Measurements from ENCODE around the gene COX20. TPM values are rescaled to one million over a fixed set of nuclear protein-coding genes. Genes with fewer than 3 reads are reported as not detected.
A peak's percentile ranks its signal among the peaks of the same experiment; 100 is the strongest.

COX20 gene
- total RNA-seq, 2 experiments from 2014 or later: 41.2 to 50.7 TPM

DNA sequence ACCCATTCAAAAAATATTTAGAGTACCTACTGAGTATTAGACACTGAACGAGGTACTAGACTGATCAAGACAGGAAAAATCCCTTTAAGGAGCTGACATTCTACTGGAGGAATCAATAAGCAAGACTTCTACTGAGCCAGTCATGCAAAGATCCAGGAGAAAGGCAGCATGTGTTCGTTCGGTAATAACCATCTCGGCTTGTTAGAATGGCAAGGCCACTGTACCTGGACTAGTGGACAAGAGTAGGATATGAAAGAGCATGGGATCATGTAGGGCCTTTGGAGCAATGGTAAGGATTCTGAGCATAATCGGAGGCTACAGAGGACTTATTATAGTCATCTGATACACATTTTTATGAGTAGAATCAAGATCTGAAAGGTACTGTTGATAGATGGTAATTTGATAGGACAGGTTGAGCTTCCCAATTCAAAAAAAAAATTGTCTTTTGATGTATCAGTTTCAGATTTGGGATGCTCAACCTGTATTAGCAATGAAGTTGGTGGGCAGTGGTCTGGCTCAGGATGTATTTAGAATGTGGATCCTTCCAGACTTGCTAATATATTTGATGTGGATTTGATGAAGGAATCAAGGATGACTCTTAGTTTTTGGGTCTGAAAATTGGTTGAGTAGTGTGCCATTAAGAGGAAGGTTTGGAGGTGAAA lies 2.3 kb downstream of the COX20 start:
- H3K36me3 Mint-ChIP-seq: peaks cover 55% of the 10 kb centered on the region
- no peak for DNase-seq
- H3K4me1 Mint-ChIP-seq: peaks cover 58% of the 10 kb centered on the region
- peak overlapping the region; percentile 99 for H3K27ac Mint-ChIP-seq
- peak overlapping the region; percentile 96 for H3K4me3 Mint-ChIP-seq
- no peaks in the 10 kb centered on the region for H3K9me3 Mint-ChIP-seq
- H3K27me3 Mint-ChIP-seq: no peaks in the 10 kb centered on the region

DNA sequence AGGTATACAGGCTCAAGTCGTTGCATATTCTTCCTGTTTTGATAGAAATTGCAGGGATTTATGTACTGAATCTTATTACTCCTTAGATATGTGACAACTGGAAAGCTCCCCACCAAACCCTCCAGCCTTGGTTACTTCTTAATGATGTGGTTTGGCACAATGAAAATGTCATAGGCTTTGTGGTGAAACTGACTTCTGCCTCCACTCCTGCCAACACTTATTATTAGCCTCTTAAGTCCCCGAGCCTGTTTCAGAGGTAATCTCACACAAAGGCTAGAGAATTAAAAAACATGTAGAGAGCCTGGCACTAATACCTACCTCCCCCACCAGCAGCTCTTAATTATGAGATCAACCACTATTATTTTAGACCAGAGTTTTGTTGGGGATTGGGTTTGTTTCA lies 4.2 kb downstream of the COX20 start:
- Mint-ChIP-seq H3K27me3 (no peaks in the 10 kb centered on the region), H3K4me3 (no peak overlapping the region), H3K9me3 (no peaks in the 10 kb centered on the region), H3K4me1 (peaks cover 65% of the 10 kb centered on the region), H3K36me3 (peaks cover 63% of the 10 kb centered on the region), H3K27ac (peak overlapping the region; percentile 46)
- no peak for DNase-seq

DNA sequence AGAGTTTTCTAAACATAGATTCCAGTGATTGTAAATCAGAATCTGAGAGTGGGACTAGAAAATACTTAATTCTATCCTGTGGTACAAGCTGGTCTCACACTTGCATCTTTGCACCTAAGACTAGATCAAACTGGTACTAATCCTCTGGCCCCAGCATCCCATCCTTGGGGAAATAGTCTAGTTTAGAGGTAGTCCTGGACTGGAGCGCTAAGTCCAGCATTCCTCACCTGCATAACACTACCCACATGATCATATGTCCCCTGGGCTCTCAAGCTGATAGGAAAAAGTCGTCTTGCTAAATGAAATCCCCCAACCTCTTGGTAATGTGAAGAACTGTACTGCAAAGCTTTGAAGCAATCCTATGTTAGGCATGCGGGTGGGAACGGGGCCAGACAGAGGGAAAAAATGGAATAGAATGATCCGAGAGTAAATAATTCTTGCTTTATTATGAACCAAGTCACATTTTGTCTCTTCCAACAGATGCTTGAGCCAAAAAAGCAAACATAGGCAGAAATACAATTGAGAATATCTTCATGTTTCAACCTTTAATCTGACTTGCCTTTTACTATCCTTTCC lies 4.8 kb downstream of the COX20 start:
- Mint-ChIP-seq H3K27me3 (no peaks in the 10 kb centered on the region), H3K4me3 (no peak overlapping the region), H3K36me3 (peaks cover 65% of the 10 kb centered on the region)

DNA sequence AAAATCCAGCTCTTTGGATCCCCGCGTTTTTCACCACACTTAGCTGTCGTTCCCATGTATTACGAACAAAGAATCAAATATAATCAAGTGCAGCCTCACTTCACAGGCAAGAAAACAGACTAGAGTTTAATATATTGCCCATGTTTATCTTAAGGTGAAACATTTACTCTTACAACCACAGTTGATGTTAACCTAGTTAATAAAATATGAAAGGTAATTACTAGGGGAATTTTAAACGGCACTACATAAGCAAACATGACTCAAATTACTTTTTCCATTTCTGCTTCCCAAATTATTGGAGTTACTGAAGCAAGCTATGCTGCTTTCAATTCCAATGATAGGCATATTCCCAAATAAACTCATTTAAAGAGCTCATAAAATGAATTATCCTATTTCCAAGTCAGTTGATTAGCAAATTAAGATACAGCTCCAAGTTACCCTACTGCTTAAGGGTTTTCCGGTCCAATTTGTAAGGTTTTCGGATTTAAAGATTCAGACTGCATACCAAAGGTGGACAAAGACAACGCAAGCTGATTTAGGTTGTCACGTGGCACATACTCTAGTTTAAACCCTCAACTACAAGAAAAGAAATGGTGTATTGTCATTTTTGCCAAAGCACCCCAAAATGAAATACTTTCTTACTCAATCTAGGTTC lies 5.9 kb downstream of the COX20 start:
- peak overlapping the region; percentile 46 for H3K27ac Mint-ChIP-seq
- peaks cover 60% of the 10 kb centered on the region for H3K36me3 Mint-ChIP-seq
- H3K9me3 Mint-ChIP-seq: no peaks in the 10 kb centered on the region
- H3K4me1 Mint-ChIP-seq: peaks cover 75% of the 10 kb centered on the region
- H3K27me3 Mint-ChIP-seq: no peaks in the 10 kb centered on the region
- no peak overlapping the region for H3K4me3 Mint-ChIP-seq
- DNase-seq: no peak

More for the DNA sequence above, 4.8 kb downstream of the COX20 start:
- Mint-ChIP-seq H3K9me3 (no peaks in the 10 kb centered on the region), H3K27ac (peak overlapping the region; percentile 30), H3K4me1 (peaks cover 67% of the 10 kb centered on the region)
- no peak for DNase-seq

DNA sequence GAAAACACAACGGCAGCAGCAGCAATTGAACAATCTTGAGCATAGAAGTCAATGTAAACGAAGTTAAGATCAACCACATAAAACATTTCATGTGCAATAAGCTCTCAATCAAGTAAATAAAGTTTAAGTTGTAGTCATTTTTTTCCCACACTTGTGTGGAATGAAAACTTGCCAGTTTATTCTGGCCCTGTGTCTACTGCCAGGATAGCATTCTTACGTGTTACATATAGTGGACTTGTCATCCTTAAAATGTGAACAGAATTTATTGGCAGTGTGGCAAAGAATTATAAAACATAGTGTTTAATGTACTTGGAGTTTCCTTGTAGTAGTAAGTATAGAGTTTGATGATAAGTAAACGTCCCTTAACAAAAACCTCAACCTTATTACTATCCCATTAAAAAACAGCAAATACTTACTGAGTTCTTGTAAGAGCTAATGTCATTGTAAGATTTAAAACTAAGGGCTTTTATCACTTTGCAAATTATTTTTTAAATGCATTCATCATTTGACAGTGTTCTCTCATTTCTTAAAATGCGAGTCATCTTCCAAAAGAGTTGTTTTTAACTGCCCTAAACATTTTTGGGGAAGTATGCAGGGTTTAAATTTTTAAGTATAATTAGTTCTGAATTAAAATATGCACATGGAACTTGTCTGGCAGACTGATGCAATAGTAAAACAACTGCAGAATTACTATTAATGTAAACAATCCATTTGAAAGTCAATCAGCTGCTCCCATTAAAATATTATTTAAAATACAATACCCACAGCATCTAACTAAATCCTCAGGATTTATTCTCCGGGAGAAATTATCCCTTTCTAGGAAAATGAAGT lies 7.9 kb downstream of the COX20 start:
- Mint-ChIP-seq H3K27me3 (no peaks in the 10 kb centered on the region), H3K36me3 (peaks cover 51% of the 10 kb centered on the region), H3K9me3 (no peaks in the 10 kb centered on the region), H3K27ac (peak overlapping the region; percentile 64), H3K4me1 (peaks cover 71% of the 10 kb centered on the region), H3K4me3 (no peak overlapping the region)
- DNase-seq: no peak

DNA sequence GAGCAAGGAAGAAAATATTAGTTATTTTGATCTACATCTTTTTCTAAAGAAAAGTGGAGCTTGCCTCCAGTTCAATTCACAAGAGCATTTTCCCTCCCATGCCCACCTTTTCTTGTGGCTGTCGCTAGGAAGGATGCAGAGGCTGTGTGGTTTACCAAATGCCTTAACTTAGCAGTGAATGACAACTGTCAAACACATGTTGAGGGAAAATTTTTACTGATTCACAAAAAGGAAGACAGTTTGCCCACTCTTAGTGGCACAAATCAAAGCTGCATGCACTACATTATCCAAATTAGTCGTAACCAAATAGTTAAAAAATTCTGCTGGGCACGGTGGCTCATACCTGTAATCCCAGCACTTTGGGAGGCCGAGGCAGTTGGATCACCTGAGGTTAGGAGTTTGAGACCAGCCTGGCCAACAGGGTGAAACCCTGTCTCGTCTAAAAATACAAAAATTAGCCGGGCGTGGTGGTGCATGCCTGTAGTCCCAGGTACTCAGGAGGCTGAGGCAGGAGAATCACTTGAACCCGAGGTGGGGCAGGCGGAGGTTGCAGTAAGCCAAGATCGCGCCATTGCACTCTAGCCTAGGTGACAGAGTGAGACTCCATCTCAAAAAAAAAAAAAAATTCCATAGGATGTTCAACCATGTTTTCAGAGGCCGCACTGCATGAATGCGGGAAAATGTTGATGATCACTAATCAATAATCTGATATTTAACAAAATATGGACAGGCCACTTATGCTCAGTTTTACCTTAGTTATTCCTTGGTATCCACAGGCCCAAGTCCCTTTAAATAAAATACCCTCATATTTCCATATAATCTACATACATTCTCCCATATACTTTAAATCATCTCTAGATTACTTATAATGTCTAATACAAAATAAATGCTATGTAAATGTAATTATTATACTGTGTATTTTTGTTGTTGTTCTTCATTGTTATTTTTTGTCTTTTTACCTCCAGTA lies 9.0 kb downstream of the COX20 start:
- Mint-ChIP-seq H3K27ac (peak overlapping the region; percentile 75), H3K4me1 (peaks cover 69% of the 10 kb centered on the region), H3K4me3 (no peak overlapping the region), H3K9me3 (no peaks in the 10 kb centered on the region), H3K36me3 (peaks cover 47% of the 10 kb centered on the region), H3K27me3 (no peaks in the 10 kb centered on the region)
- DNase-seq: no peak

DNA sequence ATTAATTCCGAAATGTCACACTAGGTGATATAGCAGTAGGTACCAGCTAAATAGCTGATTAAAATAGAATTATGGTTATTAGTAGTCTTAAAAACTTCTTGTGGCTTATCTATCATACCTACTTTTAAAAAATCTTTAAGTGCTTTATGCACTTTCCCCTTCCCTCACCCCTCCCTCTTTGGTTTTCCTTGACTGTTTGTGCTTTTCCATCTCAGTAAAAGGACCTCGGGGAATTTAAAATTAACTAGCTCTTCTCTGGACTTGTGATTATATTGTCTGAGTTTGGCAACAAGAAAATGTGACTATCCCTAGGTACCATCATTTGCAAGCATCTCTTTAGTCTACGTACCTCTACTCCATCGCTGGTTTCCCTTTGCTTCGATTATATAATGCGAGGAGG lies 11.2 kb downstream of the COX20 start:
- no peak overlapping the region for H3K4me3 Mint-ChIP-seq
- H3K4me1 Mint-ChIP-seq: peaks cover 68% of the 10 kb centered on the region
- H3K36me3 Mint-ChIP-seq: peaks cover 46% of the 10 kb centered on the region
- peak overlapping the region; percentile 7 for H3K27ac Mint-ChIP-seq
- no peaks in the 10 kb centered on the region for H3K9me3 Mint-ChIP-seq
- H3K27me3 Mint-ChIP-seq: no peaks in the 10 kb centered on the region
- DNase-seq: no peak

DNA sequence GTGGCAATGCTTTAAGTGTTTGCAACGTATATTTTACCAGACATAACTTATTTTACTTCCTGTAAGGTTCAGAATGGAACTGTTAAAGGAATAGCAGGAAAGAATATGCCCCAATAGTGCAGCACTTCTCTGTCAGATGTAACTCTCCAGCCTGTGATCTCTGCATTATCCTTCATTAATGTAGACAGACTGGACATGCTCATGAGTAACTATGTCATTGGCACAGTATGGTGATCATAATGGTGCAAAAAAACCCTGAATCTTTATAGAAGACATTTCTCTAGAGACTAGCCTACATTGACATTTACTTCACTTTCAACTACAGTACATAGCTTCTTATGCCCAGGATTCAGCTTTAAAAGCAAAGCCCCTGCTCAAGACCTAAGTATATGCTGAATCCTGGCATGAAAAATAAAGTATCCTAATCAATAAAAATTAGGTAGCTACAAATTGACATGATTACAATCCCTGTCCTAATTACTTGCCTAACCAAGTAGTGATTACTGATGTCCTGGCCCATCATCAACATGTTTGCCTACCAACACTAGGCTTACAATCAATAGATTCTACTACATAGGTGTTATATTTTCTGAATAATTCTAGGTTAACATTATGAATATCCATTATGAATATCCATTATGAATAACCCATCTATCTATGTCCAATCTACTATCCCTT lies 13.9 kb downstream of the COX20 start:
- H3K27me3 Mint-ChIP-seq: no peaks in the 10 kb centered on the region
- peak overlapping the region; percentile 53 for H3K27ac Mint-ChIP-seq
- no peak overlapping the region for H3K4me3 Mint-ChIP-seq
- DNase-seq: no peak
- H3K4me1 Mint-ChIP-seq: peaks cover 71% of the 10 kb centered on the region
- H3K36me3 Mint-ChIP-seq: peaks cover 58% of the 10 kb centered on the region
- H3K9me3 Mint-ChIP-seq: no peaks in the 10 kb centered on the region

DNA sequence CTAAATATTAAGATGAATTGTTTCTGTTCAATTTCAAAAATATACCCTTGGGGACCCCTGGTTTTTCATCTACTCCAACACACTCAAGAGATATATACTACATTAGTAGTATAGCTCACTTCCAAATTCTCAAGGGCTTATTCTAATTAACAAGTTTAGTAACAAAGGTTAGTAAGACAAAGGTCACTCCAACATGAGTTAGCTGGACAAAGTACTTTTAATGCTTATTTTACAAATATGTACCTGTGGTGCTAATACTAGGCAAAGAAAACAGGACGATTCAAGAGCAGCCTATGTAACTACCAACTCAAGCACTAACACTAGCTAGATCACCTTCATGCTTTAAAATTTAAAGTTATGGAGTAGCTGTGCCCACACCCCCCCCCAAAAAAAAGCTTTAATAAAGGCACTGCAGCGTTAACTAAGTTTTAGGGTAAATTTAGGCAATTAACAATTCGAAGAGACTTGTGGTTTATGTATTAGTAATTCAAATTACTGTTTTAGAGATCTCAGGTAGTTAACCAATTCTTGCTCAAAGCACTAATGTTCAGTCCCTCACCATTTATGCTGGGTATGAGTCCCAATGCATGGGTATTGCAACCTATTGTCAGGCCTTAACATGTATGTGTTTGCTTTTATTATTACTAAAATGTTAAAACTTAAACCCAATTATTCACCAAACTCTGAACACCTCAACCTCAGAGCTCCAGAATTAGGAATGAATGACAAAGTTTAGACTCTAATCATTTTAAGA lies 14.8 kb downstream of the COX20 start:
- Mint-ChIP-seq H3K4me1 (peaks cover 74% of the 10 kb centered on the region), H3K36me3 (peaks cover 60% of the 10 kb centered on the region), H3K27me3 (no peaks in the 10 kb centered on the region), H3K4me3 (no peak overlapping the region), H3K9me3 (no peaks in the 10 kb centered on the region), H3K27ac (peak overlapping the region; percentile 48)
- DNase-seq: no peak

DNA sequence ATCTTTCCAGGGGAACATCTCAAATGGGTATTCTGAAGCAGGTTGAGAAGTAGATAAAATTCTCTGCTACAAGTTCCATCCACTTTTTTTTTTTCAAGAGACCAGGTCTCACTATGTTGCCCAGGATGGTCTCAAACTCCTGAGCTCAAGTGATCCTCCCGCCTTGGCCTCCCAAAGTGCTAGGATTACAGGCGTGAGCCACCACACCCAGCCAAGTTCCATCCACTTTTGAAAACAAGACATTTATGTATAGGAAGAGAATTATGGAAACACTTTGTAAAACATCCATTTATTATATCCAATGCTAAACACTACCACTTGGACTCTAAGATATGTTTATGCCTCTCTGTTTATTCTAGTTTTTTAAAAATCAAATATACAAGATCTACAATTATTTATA lies 15.4 kb downstream of the COX20 start:
- Mint-ChIP-seq H3K4me3 (no peak overlapping the region), H3K36me3 (peaks cover 65% of the 10 kb centered on the region), H3K4me1 (peaks cover 77% of the 10 kb centered on the region), H3K27me3 (no peaks in the 10 kb centered on the region), H3K27ac (peak overlapping the region; percentile 42), H3K9me3 (no peaks in the 10 kb centered on the region)
- DNase-seq: no peak

DNA sequence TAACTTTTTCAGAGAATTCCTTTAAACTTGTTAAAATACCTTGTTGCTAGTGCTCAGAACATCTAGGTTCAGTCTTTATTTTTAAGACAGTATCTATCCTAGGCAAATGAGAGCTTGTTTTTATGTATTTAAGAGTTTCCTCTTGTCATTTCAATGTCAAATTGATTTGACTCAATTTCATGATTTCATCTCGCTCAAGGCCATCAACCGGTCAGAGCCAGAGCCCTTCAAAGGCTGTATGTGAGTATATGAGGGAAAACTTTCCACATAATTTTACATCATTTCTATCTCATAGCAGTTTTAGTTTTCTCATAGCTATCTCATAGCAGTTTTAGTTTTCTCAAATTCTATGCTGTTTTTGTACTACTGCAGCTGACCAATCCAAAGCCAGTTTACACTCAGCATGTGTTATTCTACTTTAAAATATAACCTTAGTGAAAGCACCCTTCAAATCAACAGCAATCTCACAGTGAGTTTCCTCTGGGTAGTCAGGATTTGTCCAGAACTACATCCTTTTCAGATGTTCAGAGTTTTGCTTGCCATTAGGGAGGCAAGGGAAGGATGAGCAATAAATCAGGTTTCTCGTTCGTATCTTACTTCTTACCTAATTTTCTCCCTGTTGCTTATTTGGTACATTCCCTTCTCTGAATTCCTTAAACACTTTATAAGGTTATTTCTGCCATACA lies 16.2 kb downstream of the COX20 start:
- no peaks in the 10 kb centered on the region for H3K9me3 Mint-ChIP-seq
- H3K36me3 Mint-ChIP-seq: peaks cover 69% of the 10 kb centered on the region
- peaks cover 79% of the 10 kb centered on the region for H3K4me1 Mint-ChIP-seq
- H3K27me3 Mint-ChIP-seq: no peaks in the 10 kb centered on the region
- peak overlapping the region; percentile 82 for H3K27ac Mint-ChIP-seq
- no peak for DNase-seq
- no peak overlapping the region for H3K4me3 Mint-ChIP-seq

DNA sequence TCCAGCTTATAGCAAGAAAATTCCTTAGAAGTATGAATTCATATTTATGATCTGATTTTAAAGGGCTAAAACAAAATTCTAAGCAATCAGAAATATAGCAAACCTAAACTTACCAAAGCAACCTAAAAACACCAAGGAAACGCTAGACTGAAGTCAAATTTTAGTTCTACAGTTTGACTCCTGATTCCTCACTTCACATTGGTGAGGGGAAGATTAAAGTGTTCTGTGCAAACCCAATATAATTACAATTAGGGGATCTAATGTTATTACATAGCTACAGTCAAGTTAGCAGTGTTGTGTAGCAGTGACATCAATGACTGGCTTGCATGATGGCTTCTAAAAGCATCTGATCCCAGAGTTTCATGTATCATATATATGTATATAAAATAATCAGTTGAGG lies 17.2 kb downstream of the COX20 start:
- H3K27ac Mint-ChIP-seq: peak overlapping the region; percentile 82

DNA sequence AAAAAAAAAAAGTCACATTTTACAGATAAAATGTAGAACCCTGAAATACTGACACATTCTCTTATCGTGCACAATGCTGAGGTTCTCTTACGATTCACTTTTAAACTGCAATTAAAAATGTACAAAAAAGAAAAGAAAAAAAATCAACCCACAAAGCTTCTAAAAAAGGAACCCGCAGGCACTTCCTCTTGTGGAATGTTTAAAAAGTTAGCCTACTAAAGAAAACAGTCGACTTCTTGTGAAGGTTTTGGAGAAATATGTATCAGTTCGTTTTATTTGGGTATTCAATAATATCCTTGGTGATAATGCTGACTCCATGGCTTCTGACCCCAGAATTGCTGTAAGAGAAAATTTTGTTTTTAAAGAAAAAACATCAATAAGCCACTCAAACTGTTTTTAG lies 18.7 kb downstream of the COX20 start:
- peak overlapping the region; percentile 10 for H3K4me3 Mint-ChIP-seq
- H3K9me3 Mint-ChIP-seq: no peaks in the 10 kb centered on the region
- peak overlapping the region; percentile 47 for H3K27ac Mint-ChIP-seq
- no peaks in the 10 kb centered on the region for H3K27me3 Mint-ChIP-seq
- H3K36me3 Mint-ChIP-seq: peaks cover 82% of the 10 kb centered on the region
- peaks cover 87% of the 10 kb centered on the region for H3K4me1 Mint-ChIP-seq
- no peak for DNase-seq

More for the DNA sequence above, 17.2 kb downstream of the COX20 start:
- DNase-seq: no peak
- H3K4me3 Mint-ChIP-seq: no peak overlapping the region
- peaks cover 83% of the 10 kb centered on the region for H3K4me1 Mint-ChIP-seq
- H3K36me3 Mint-ChIP-seq: peaks cover 76% of the 10 kb centered on the region
- no peaks in the 10 kb centered on the region for H3K9me3 Mint-ChIP-seq
- no peaks in the 10 kb centered on the region for H3K27me3 Mint-ChIP-seq

All from activated naive CD8-positive, alpha-beta T cell treated with anti-CD3 and anti-CD28 coated beads for 36 hours (primary cell).